ENCODE measurements around the gene KCNH1. TPM values are rescaled to one million over a fixed set of nuclear protein-coding genes. Genes with fewer than 3 reads are reported as not detected.

Gene KCNH1
- total and polyA plus RNA-seq, 7 donors: 0.10 to 0.22 (median 0.17) TPM

DNA sequence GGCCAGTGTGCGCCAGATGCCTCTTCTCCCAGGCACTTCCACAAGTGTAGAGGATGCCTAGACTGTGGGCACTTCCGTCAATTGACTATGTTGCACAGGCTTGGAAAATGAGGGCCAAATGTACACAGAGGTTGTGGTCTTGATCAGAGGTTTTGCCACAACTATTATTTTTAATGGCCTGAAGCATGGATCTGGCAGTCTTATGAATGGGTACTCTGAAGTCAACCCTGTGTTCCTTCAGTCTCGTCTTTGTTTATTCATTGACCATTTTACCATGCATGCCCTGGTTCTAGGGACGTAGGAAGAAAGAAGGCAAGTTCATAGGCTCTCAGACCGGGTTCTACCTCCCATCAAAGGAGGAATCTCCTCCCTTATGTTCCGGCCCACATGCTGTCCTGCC is 476.1 kb downstream of the KCNH1 start:
- Histone ChIP-seq H3K9me3 (no peaks in the 10 kb centered on the region), H3K4me3 (no peak overlapping the region), H3K27ac (no peak overlapping the region), H3K4me1 (no peaks in the 10 kb centered on the region), H3K36me3 (ENCODE audit: insufficient read depth in 1 of 2, low read depth in 1 of 2) (no peaks in the 10 kb centered on the region), H3K27me3 (ENCODE audit: insufficient read depth in 3 of 3, low read length in 2 of 3) (no peaks in the 10 kb centered on the region)
- 89 to 94% (median 93%) methylated on average over 6 of the region's 6 CpGs for WGBS, 3 donors
- ATAC-seq (no peak), DNase-seq (no peak)
- TF ChIP-seq, protein P1, sequence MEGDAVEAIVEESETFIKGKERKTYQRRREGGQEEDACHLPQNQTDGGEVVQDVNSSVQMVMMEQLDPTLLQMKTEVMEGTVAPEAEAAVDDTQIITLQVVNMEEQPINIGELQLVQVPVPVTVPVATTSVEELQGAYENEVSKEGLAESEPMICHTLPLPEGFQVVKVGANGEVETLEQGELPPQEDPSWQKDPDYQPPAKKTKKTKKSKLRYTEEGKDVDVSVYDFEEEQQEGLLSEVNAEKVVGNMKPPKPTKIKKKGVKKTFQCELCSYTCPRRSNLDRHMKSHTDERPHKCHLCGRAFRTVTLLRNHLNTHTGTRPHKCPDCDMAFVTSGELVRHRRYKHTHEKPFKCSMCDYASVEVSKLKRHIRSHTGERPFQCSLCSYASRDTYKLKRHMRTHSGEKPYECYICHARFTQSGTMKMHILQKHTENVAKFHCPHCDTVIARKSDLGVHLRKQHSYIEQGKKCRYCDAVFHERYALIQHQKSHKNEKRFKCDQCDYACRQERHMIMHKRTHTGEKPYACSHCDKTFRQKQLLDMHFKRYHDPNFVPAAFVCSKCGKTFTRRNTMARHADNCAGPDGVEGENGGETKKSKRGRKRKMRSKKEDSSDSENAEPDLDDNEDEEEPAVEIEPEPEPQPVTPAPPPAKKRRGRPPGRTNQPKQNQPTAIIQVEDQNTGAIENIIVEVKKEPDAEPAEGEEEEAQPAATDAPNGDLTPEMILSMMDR (IDR thresholded peaks at IDR 0.05): no peak
- intact Hi-C loops (cut with DNase I): no loop called here

DNA sequence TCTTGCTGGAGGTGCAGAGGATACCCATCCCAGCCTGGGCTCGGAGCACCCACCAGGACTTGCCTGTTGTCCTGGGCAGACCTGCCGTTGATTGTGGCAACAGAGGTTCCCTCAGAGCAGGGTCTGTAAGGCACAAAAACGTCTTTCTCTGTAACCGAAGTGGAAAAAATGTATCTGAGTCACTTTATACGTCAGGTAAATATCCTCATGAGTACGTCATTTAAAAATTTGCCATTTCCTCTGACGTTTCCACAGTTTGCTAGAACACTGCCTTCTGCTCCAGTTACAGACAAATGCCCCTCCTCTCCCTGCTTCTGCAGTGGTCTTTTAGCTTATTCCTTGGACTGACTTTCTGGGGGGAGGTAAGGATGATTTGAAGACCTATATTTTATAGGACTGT is 478.4 kb downstream of the KCNH1 start:
- H3K27me3 ChIP-seq (ENCODE audit: insufficient read depth in 3 of 3, low read length in 2 of 3): no peaks in the 10 kb centered on the region
- DNase-seq: no peak
- 71 to 74% (median 72%) methylated on average over 7 of the region's 7 CpGs for WGBS, 3 donors
- no peaks in the 10 kb centered on the region for H3K9me3 ChIP-seq
- no peak for ATAC-seq
- no peak overlapping the region for H3K27ac ChIP-seq
- no peak overlapping the region for H3K4me3 ChIP-seq
- TF ChIP-seq, protein P1 (IDR thresholded peaks at IDR 0.05): no peak
- intact Hi-C loops (cut with DNase I): no loop called here
- no peaks in the 10 kb centered on the region for H3K36me3 ChIP-seq (ENCODE audit: insufficient read depth in 1 of 2, low read depth in 1 of 2)
- H3K4me1 ChIP-seq: no peaks in the 10 kb centered on the region

DNA sequence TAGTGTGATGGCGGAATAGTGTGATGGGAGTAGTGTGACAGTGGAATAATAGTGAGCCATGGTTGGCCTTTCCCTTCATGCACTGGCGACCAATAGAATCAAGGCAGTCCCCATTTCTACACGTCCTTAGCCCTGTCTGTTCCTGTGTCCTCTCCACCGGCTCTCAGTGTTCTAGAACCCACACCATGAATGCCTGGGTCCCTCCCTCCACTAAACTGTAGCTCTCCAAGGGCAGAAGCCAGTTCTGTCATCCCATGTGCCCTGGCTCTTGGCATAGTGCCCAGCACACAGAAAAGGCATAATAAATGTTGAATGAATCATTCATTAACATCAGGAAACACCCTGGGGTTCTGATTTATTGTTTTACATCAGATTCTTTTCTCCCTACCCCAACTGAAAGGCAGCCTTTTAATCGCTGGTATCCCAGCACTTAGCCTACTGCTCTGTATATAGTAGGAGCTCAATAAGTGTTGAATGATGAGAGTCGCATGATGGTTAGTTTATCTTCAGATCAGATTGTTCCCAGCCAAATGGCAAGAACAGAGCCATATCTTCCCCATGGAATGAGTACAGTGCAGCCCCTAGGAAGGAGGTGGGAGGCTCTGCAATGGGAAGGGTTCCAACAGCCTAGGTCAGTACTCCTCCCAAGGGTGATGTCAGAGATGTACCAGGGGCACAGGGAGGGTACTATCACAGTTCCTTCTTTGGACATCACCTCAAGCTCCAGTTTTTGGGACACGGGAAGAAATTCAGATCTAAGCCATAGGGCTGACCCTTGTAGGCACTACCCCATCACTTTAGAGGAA is 479.6 kb downstream of the KCNH1 start:
- no peaks in the 10 kb centered on the region for H3K4me1 ChIP-seq
- ATAC-seq (no peak), DNase-seq (no peak)
- H3K27ac ChIP-seq: no peak overlapping the region
- H3K9me3 ChIP-seq: no peaks in the 10 kb centered on the region
- TF ChIP-seq, protein P1 (IDR thresholded peaks at IDR 0.05): no peak
- intact Hi-C loops (cut with DNase I): no loop called here
- no peak overlapping the region for H3K4me3 ChIP-seq
- WGBS, 3 donors: 82 to 86% (median 84%) methylated on average over 7 of the region's 7 CpGs
- no peaks in the 10 kb centered on the region for H3K36me3 ChIP-seq (ENCODE audit: insufficient read depth in 1 of 2, low read depth in 1 of 2)
- no peaks in the 10 kb centered on the region for H3K27me3 ChIP-seq (ENCODE audit: insufficient read depth in 3 of 3, low read length in 2 of 3)

DNA sequence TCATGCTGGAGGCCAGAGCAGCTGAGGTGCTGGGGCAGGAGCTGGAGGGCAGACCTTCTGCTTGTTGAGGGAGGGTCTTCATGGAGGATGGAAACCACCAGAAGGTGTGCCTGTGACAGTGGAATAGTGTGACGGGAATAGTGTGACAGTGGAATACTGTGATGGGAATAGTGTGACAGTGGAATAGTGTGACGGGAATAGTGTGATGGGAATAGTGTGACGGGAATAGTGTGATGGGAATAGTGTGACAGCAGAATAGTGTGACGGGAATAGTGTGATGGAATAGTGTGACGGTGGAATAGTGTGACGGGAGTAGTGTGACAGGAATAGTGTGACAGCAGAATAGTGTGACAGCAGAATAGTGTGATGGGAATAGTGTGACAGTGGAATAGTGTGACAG is 480.2 kb downstream of the KCNH1 start:
- ATAC-seq (peak in 3 of 4 donors; percentile 48 to 65 (median 61)), DNase-seq (no peak)
- Histone ChIP-seq H3K36me3 (ENCODE audit: insufficient read depth in 1 of 2, low read depth in 1 of 2) (no peaks in the 10 kb centered on the region), H3K9me3 (no peaks in the 10 kb centered on the region), H3K27me3 (ENCODE audit: insufficient read depth in 3 of 3, low read length in 2 of 3) (peaks cover 0 to 2% (median 0%) of the 10 kb centered on the region in 3 donors), H3K4me1 (no peaks in the 10 kb centered on the region), H3K4me3 (no peak overlapping the region), H3K27ac (no peak overlapping the region)
- intact Hi-C loops (cut with DNase I): no loop called here
- WGBS, 3 donors: 61 to 64% (median 64%) methylated on average over 6 of the region's 6 CpGs
- TF ChIP-seq, protein P1 (IDR thresholded peaks at IDR 0.05): no peak

Measured in psoas muscle (tissue), 8 donors.